ACC112 (cell line): ENCODE results near the gene CGNL1.

Source experiments
- H2AFZ ChIP-seq: fragments of 200-600 bp; sonication (generic); one replicate; pipeline ENCODE4 v1.6.0; 2017; ENCODE audit warnings: antibody characterized with exemption, low read length; ENCODE audit not compliant: unreplicated experiment
- H3K27ac ChIP-seq: fragments of 200-600 bp; sonication (generic); 2 replicates; pipeline ENCODE4 v1.5.1; 2014; ENCODE audit warnings: low read depth, mild to moderate bottlenecking, antibody characterized with exemption, low read length, moderate library complexity
- H3K27me3 ChIP-seq: fragments of 200-600 bp; sonication (generic); 2 replicates; pipeline ENCODE4 v1.6.1; 2014; ENCODE audit warnings: mild to moderate bottlenecking, antibody characterized with exemption, low read length, moderate library complexity, mixed read lengths; ENCODE audit not compliant: insufficient read depth
- H3K36me3 ChIP-seq: fragments of 200-600 bp; sonication (generic); 2 replicates; pipeline ENCODE4 v1.6.1; 2016; ENCODE audit warnings: mild to moderate bottlenecking, antibody characterized with exemption, low read length, moderate library complexity, mixed read lengths; ENCODE audit not compliant: insufficient read depth
- H3K4me1 ChIP-seq: fragments of 200-600 bp; sonication (generic); one replicate; pipeline ENCODE4 v1.6.1; 2016; ENCODE audit warnings: low read length, mixed read lengths; ENCODE audit not compliant: insufficient read depth, unreplicated experiment, control insufficient read depth
- H3K4me3 ChIP-seq: fragments of 200-600 bp; sonication (generic); 2 replicates; pipeline ENCODE4 v1.5.1; 2014; ENCODE audit warnings: mild to moderate bottlenecking, low read depth, low read length
- H3K79me2 ChIP-seq: fragments of 200-600 bp; sonication (generic); one replicate; pipeline ENCODE4 v1.6.0; 2016; ENCODE audit warnings: low read length; ENCODE audit not compliant: control insufficient read depth, unreplicated experiment, insufficient read depth

Gene CGNL1

DNA sequence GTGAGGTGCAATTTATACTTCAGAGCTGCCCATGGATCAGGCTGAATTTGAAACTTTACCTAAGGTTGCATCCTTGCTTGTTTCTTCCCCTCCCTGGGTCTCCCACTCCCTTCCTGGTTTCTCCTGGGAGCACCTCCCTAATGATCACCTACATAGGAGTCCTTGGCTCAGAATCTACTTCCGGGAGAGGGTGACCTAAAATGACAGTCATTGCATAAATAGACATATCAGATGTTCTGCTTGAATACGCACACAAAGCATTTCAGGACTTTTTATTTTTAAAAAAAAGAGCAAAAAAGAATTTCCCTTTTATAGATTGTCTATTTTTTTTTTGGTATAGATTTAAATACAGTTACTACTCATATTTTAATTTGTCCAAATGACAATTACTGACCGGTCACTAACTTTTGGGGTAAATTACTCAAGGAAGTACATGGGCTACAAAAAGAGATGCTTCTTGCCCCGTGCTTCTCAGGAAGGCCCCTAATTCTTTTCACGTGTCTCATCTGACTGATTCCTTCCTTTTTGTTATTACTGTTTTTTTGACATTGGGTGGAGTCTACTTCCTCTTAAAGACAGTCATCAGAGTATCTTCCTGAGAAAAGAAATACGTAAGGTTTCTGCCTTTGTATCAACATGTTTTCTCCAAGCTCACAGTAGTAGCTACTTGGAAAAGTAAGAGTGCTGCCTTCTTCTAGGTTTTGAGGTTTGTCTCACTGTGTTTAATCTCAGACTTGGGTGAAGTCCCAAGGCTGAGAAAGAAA lies 210.5 kb downstream of the CGNL1 start:
- Histone ChIP-seq H3K4me3 (no peak overlapping the region), H3K4me1 (peaks cover 37% of the 10 kb centered on the region), H2AFZ (no peak overlapping the region), H3K36me3 (no peaks in the 10 kb centered on the region), H3K79me2 (no peaks in the 10 kb centered on the region), H3K27ac (peak overlapping the region; percentile 34; the same call in 1 of the 2 replicates), H3K27me3 (peaks cover 11% of the 10 kb centered on the region; the same call in 1 of the 2 replicates)

DNA sequence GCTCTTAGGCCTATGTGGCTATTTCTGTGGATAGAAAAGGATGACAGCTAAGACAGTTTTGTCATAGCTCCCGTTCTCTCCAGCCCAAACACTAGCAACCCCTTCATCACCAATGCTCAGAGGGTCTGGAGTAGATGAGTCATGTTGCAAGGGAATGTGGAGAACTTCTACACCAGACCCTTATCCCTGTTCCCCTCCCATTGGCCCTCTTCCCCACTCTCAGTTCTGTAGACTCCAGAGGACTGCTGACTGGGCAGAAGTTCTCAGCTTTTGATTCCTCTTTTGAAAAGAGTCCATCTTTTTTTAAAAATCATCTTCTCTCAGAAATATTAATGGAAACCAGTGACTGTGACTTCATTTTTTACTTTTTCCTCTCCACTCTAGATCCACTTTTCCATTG lies 213.0 kb downstream of the CGNL1 start:
- H2AFZ ChIP-seq, result no peak overlapping the region
- H3K27me3 ChIP-seq, result no peaks in the 10 kb centered on the region
- H3K79me2 ChIP-seq, result no peaks in the 10 kb centered on the region
- H3K4me1 ChIP-seq, result peaks cover 37% of the 10 kb centered on the region
- no peak overlapping the region for H3K4me3 ChIP-seq
- H3K36me3 ChIP-seq, result no peaks in the 10 kb centered on the region
- no peak overlapping the region for H3K27ac ChIP-seq

DNA sequence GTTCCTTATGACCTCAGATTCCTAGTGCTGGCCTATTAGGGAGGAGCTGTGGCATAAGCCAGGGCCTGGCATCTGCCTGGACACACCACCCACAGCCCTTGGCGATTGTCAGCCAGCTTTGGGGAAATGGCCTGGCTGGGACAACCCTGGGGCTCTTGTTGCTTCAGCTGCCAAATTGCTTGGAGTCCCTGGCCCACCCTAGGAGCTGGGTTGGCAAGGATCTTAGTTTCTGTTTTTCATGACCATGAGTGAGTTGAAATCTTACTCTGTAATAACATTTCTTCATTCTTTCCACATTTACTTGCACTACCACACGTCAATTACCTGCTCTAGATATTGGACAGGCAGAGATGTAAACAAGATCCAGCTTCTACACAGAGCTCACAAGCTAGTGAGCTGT lies 213.4 kb downstream of the CGNL1 start:
- peaks cover 37% of the 10 kb centered on the region for H3K4me1 ChIP-seq
- no peak overlapping the region for H3K4me3 ChIP-seq

GRCh38 chr15:57591237-57591821 lies 215.0 kb downstream of the CGNL1 start:
- Histone ChIP-seq H3K4me1 (peaks cover 37% of the 10 kb centered on the region), H3K27me3 (no peaks in the 10 kb centered on the region), H3K36me3 (no peaks in the 10 kb centered on the region), H3K27ac (no peak overlapping the region), H3K79me2 (no peaks in the 10 kb centered on the region), H2AFZ (peak overlapping the region; percentile 97), H3K4me3 (peak overlapping the region; percentile 86)

More for the DNA sequence above, 213.4 kb downstream of the CGNL1 start:
- H3K36me3 ChIP-seq, result no peaks in the 10 kb centered on the region
- no peaks in the 10 kb centered on the region for H3K79me2 ChIP-seq
- no peaks in the 10 kb centered on the region for H3K27me3 ChIP-seq
- no peak overlapping the region for H2AFZ ChIP-seq
- no peak overlapping the region for H3K27ac ChIP-seq

DNA sequence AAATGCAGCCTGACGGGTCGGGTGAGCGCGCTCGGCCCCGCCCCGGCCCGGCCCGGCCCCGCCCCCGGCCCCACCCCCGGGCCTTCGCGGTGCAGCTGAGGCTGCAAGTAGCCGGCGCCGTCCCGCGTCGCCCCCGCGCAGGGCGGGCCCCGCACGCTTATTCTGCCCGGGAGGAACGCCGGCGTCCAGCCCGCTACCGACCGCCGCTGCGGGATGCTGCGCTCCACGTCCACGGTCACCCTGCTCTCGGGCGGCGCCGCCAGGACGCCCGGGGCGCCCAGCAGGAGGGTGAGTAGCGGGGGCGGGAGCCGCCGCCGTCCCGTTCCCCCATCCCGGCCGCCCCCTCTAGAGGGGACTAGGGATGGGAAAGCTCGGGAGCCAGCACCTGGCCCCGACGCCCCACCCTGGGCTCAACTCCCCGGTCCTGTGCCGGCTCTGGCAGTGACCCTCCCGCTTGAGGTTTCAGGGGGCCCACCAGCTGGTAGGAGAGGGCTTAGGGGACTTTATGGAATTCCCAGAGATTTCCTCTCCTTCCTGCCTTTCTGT lies 215.6 kb downstream of the CGNL1 start, which contains the start of gene MYZAP:
TSS of gene MYZAP (plus strand) at position 83 of the 546 bp plus-strand sequence. CDS start at position 214, 131 bp downstream.
- Histone ChIP-seq H3K4me3 (peak within 1 kb of the TSS; percentile 86), H2AFZ (peak within 1 kb of the TSS; percentile 97), H3K79me2 (no peaks in the 10 kb centered on the region), H3K4me1 (peaks cover 33% of the 10 kb centered on the region), H3K27ac (no peak within 1 kb of the TSS), H3K27me3 (no peaks in the 10 kb centered on the region), H3K36me3 (no peaks in the 10 kb centered on the region)

DNA sequence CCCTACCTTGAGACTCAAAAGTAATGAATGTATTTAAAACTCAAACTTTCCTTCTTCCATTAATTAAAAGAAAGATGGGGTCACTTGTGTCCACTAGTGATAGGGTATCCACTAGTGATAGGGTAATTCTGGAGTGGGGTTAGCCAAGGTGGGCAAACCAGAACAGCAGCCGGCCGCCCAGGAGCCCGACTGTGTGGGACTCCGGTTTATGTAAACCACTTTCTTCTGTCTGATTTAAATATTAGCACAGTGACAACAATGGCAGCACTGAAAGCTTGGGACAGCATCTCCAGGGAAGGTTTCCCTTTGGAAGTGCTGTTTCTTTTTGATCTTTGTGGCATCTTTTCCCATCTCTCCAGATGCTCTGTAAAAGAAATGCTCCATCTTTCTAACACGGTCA lies 216.1 kb downstream of the CGNL1 start:
- H3K27ac ChIP-seq, result no peak overlapping the region
- no peaks in the 10 kb centered on the region for H3K36me3 ChIP-seq
- peaks cover 28% of the 10 kb centered on the region for H3K4me1 ChIP-seq
- H3K27me3 ChIP-seq, result no peaks in the 10 kb centered on the region
- peak overlapping the region; percentile 97 for H2AFZ ChIP-seq
- H3K4me3 ChIP-seq, result peak overlapping the region; percentile 86
- no peaks in the 10 kb centered on the region for H3K79me2 ChIP-seq

- Histone ChIP-seq H3K4me3 (peak overlapping the region; percentile 86; the same call in 1 of the 2 replicates), H3K36me3 (no peaks in the 10 kb centered on the region), H2AFZ (no peak overlapping the region), H3K27ac (no peak overlapping the region), H3K4me1 (peaks cover 23% of the 10 kb centered on the region), H3K27me3 (no peaks in the 10 kb centered on the region), H3K79me2 (no peaks in the 10 kb centered on the region)
These were observed 216.6 kb downstream of the CGNL1 start for GRCh38 chr15:57592836-57593420.

DNA sequence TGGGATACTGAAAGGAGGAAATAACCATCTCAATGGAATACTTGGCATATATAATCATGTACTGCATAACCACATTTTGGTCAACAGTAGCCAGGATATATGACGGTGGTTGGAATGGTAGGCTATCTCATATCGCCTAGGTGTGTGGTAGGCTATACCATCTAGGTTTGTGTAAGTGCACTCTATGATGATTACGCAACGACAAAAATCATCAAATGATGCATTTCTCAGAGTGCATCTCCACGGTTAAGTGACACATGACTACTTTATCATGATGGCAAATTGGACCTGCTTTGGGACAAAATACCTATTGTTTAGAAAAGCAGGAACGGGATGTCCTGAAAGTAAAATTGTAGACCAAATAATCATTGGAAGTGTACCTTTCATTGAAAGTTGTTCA lies 218.2 kb downstream of the CGNL1 start:
- Histone ChIP-seq H3K4me3 (no peak overlapping the region), H3K4me1 (peaks cover 8% of the 10 kb centered on the region), H3K79me2 (no peaks in the 10 kb centered on the region), H3K27me3 (no peaks in the 10 kb centered on the region), H3K36me3 (no peaks in the 10 kb centered on the region), H2AFZ (no peak overlapping the region), H3K27ac (no peak overlapping the region)

DNA sequence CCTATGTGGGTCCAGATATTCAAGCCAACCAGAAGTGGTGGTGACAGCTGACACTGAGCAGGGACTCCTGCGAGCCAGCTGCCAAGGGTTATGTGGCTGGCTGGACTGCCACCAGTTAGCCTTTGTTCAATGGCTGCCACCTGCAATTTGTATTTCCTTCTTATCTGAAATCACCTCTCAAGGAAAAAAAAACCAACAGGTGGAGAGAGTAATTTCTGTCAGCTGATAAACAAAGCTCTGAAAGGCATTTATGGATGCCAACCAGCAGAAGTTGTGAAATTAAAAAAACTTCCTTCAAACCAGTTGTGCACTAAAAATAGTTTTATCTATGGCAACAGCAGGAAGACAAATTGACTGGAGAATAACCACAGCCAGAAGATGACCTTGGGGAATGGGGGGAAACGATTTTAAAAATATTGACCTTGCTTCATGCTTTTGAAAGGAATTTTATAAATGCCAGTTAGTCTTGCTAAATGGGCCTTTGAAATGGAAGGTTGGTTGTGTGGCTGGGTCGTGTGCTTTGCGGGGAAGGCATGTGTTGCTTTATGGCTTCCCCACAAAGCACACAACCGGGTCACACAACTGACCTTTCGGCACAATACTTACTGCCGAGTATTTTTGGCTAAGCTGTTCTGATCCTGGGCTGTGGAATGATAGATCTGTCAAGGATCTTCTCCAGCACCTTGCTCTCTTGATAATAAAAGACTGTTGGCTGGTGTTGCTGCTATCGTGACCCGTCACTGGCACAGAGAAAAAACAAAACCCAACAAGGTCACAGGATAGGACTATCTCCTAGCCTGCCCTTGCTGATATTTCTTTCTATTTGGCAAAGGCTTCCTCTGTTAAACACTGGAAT lies 218.9 kb downstream of the CGNL1 start:
- Histone ChIP-seq H3K79me2 (no peaks in the 10 kb centered on the region), H3K4me1 (peaks cover 7% of the 10 kb centered on the region), H3K4me3 (no peak overlapping the region), H3K27me3 (no peaks in the 10 kb centered on the region), H3K27ac (no peak overlapping the region), H2AFZ (no peak overlapping the region), H3K36me3 (no peaks in the 10 kb centered on the region)

DNA sequence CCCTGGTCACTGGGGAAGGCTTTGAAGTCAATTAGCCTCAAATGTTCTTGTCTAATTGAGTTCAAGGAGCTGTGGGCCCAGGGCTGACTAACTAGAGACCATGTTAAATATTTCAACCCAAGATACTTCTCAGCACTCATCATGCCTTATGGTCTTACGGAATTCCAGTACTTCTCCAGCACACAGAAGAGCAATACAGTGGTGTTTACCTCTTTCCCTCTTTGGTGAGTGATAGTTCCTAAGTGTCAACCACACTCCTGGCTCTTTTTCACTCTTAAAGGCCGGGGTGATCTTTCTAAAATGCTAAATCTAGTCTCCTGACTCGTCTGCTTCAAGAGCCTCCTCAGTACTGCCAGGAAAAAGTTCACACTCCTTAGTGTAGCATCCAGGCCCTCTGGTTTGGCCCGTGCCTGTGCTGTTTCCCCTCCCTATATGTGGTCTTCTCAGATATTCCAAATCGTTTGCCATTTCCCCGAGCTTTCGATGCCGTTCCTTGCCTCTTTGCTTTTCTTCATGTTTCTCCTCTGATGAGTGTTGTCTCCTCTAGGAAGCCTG lies 220.1 kb downstream of the CGNL1 start:
- Histone ChIP-seq H3K27me3 (no peaks in the 10 kb centered on the region), H3K79me2 (no peaks in the 10 kb centered on the region), H2AFZ (no peak overlapping the region), H3K27ac (no peak overlapping the region), H3K4me3 (no peak overlapping the region), H3K36me3 (no peaks in the 10 kb centered on the region), H3K4me1 (peaks cover 2% of the 10 kb centered on the region)
